ENCODE measurements around the gene RRP12.
A peak's percentile ranks its signal among the peaks of the same experiment; 100 is the strongest.

RRP12 gene

GRCh38 chr10:97320480-97321031 lies 80.6 kb downstream of the RRP12 start:
- TF ChIP-seq CTCF (IDR thresholded peaks at IDR 0.05; ENCODE audit: insufficient read depth, low read length, poor library complexity, severe bottlenecking) = no peak
- Histone ChIP-seq H3K36me3 (ENCODE audit: control insufficient read depth, insufficient read depth, low read length) (no peaks in the 10 kb centered on the region), H3K27me3 (replicated peaks; ENCODE audit: control insufficient read depth, insufficient read depth, low read length) (no peaks in the 10 kb centered on the region; the same call in 1 of the 2 replicates), H3K4me3 (replicated peaks; ENCODE audit: low read depth, low read length) (peak overlapping the region; percentile 20; the same call in 1 of the 2 replicates)
- no peak for DNase-seq (ENCODE audit: extremely low read depth, insufficient read length)

GRCh38 chr10:97319671-97320479 lies 81.3 kb downstream of the RRP12 start:
- TF ChIP-seq CTCF (IDR thresholded peaks at IDR 0.05; ENCODE audit: insufficient read depth, low read length, poor library complexity, severe bottlenecking) = peak; percentile 23
- DNase-seq (ENCODE audit: extremely low read depth, insufficient read length) = peak; percentile 59
- no peaks in the 10 kb centered on the region for H3K36me3 ChIP-seq (ENCODE audit: control insufficient read depth, insufficient read depth, low read length)
- no peaks in the 10 kb centered on the region; the same call in 1 of the 2 replicates for H3K27me3 ChIP-seq (replicated peaks; ENCODE audit: control insufficient read depth, insufficient read depth, low read length)
- H3K4me3 ChIP-seq (replicated peaks; ENCODE audit: low read depth, low read length) = peak overlapping the region; percentile 82

- peak; percentile 93 for DNase-seq (ENCODE audit: extremely low read depth, insufficient read length)
- Histone ChIP-seq H3K36me3 (ENCODE audit: control insufficient read depth, insufficient read depth, low read length) (no peaks in the 10 kb centered on the region), H3K27me3 (replicated peaks; ENCODE audit: control insufficient read depth, insufficient read depth, low read length) (no peaks in the 10 kb centered on the region; the same call in 1 of the 2 replicates), H3K4me3 (replicated peaks; ENCODE audit: low read depth, low read length) (peak within 1 kb of the TSS; percentile 82)
- TF ChIP-seq CTCF (IDR thresholded peaks at IDR 0.05; ENCODE audit: insufficient read depth, low read length, poor library complexity, severe bottlenecking) = no peak
Observed at GRCh38 chr10:97318772-97319651, 82.1 kb downstream of the RRP12 start, which contains the start of gene FRAT1. TSS of gene FRAT1 (plus strand) at chr10:97319271. CDS start at chr10:97319454, 183 bp downstream.

GRCh38 chr10:97314671-97315070 lies 86.5 kb downstream of the RRP12 start:
- Histone ChIP-seq H3K27me3 (replicated peaks; ENCODE audit: control insufficient read depth, insufficient read depth, low read length) (no peaks in the 10 kb centered on the region), H3K36me3 (ENCODE audit: control insufficient read depth, insufficient read depth, low read length) (no peaks in the 10 kb centered on the region), H3K4me3 (replicated peaks; ENCODE audit: low read depth, low read length) (no peak overlapping the region)
- DNase-seq (ENCODE audit: extremely low read depth, insufficient read length) = no peak
- TF ChIP-seq CTCF (IDR thresholded peaks at IDR 0.05; ENCODE audit: insufficient read depth, low read length, poor library complexity, severe bottlenecking) = no peak

- DNase-seq (ENCODE audit: extremely low read depth, insufficient read length) = no peak
- TF ChIP-seq CTCF (IDR thresholded peaks at IDR 0.05; ENCODE audit: insufficient read depth, low read length, poor library complexity, severe bottlenecking) = no peak
- Histone ChIP-seq H3K27me3 (replicated peaks; ENCODE audit: control insufficient read depth, insufficient read depth, low read length) (no peaks in the 10 kb centered on the region), H3K36me3 (ENCODE audit: control insufficient read depth, insufficient read depth, low read length) (no peaks in the 10 kb centered on the region), H3K4me3 (replicated peaks; ENCODE audit: low read depth, low read length) (no peak overlapping the region)
Observed at GRCh38 chr10:97312897-97313296, 88.2 kb downstream of the RRP12 start.
